IMR-90 (cell line): ENCODE results near the gene IER5. TPM values are rescaled to one million over a fixed set of nuclear protein-coding genes. Genes with fewer than 3 reads are reported as not detected.

Experiments used
- ATAC-seq: fragments of 200-7000 bp; cut with Tn5 transposase; 2 replicates; pipeline ENCODE4 v1.9.1; 2020; ENCODE audit warnings: low read depth, mild to moderate bottlenecking, moderate library complexity
- BruUV-seq: library from RNA; stranded (reverse); fragments of 400-500 nt; replicated peaks from 2 replicates; lab custom pipeline; 2021; lab: Mats Ljungman, UMichigan
- CTCF ChIA-PET: fragments of 300-600 bp; formaldehyde crosslinking; extraction: SDS; loops from one replicate; lab custom pipeline; 2021; ENCODE audit warnings: antibody characterized with exemption; lab: Yijun Ruan, JAX
- POLR2A ChIA-PET: fragments of 300-600 bp; sonication (Branson Sonifier 250); formaldehyde crosslinking; loops from one replicate; lab custom pipeline; 2022; ENCODE audit warnings: antibody characterized with exemption; ENCODE audit not compliant: unreplicated experiment; lab: Charles Lee
- DNase-seq: peaks from one replicate; pipeline ENCODE4 v3.0.0; 2013
- H2AFZ ChIP-seq: replicated peaks from 2 replicates; pipeline ENCODE3; 2013; ENCODE audit warnings: low read length, mild to moderate bottlenecking; ENCODE audit not compliant: poor library complexity
- H2AK5ac ChIP-seq: 2 replicates; pipeline ENCODE4 v1.6.1; 2013; ENCODE audit warnings: low read depth, low read length, inconsistent platforms
- H2AK9ac ChIP-seq: replicated peaks from 2 replicates; pipeline ENCODE3; 2013; ENCODE audit warnings: mild to moderate bottlenecking, low read depth, low read length, moderate library complexity; ENCODE audit not compliant: poor library complexity
- H2BK120ac ChIP-seq: 2 replicates; pipeline ENCODE4 v1.6.1; 2013; ENCODE audit warnings: low read depth, low read length, inconsistent platforms
- H2BK15ac ChIP-seq: 3 replicates; pipeline ENCODE4 v1.6.1; 2013; ENCODE audit warnings: low read depth, low read length, inconsistent platforms
- H2BK20ac ChIP-seq: 2 replicates; pipeline ENCODE4 v1.6.1; 2013; ENCODE audit warnings: low read depth, mild to moderate bottlenecking, inconsistent platforms, low read length, moderate library complexity
- H2BK5ac ChIP-seq: 2 replicates; pipeline ENCODE4 v1.6.1; 2013; ENCODE audit warnings: mild to moderate bottlenecking, low read depth, low read length, inconsistent platforms; ENCODE audit not compliant: poor library complexity, severe bottlenecking
- H3K14ac ChIP-seq: replicated peaks from 2 replicates; pipeline ENCODE4 v1.6.1; 2013; ENCODE audit warnings: low read depth, low read length, inconsistent platforms
- H3K18ac ChIP-seq: 2 replicates; pipeline ENCODE4 v1.6.1; 2013; ENCODE audit warnings: low read depth, low read length, control low read depth
- H3K23ac ChIP-seq: 2 replicates; pipeline ENCODE4 v1.6.1; 2013; ENCODE audit warnings: low read depth, low read length, inconsistent platforms
- H3K27ac ChIP-seq: 2 replicates; pipeline ENCODE4 v1.5.1; 2013; ENCODE audit warnings: mild to moderate bottlenecking, control low read depth, low read length; ENCODE audit not compliant: insufficient read depth
- H3K27me3 ChIP-seq: 2 replicates; pipeline ENCODE4 v1.6.1; 2013; ENCODE audit warnings: low read length; ENCODE audit not compliant: control insufficient read depth, insufficient read depth
- H3K36me3 ChIP-seq: 2 replicates; pipeline ENCODE4 v1.6.1; 2013; ENCODE audit warnings: low read length, mixed read lengths; ENCODE audit not compliant: control insufficient read depth, insufficient read depth
- H3K4ac ChIP-seq: 2 replicates; pipeline ENCODE4 v1.6.1; 2013; ENCODE audit warnings: low read depth, low read length, inconsistent platforms
- H3K4me1 ChIP-seq: 2 replicates; pipeline ENCODE4 v1.6.1; 2013; ENCODE audit warnings: low read length, mixed read lengths; ENCODE audit not compliant: control insufficient read depth, insufficient read depth
- H3K4me2 ChIP-seq: 2 replicates; pipeline ENCODE4 v1.6.1; 2013; ENCODE audit warnings: low read depth, mild to moderate bottlenecking, control low read depth, low read length, moderate library complexity
- H3K4me3 ChIP-seq: 2 replicates; pipeline ENCODE4 v1.5.1; 2013; ENCODE audit warnings: low read depth, mild to moderate bottlenecking, control low read depth, low read length, moderate library complexity; ENCODE audit not compliant: insufficient read depth
- H3K56ac ChIP-seq: 2 replicates; pipeline ENCODE4 v1.6.1; 2013; ENCODE audit warnings: low read length, inconsistent platforms; ENCODE audit not compliant: insufficient read depth; ENCODE audit errors: extremely low read depth
- H3K79me1 ChIP-seq, 2 experiments: 2 replicates each; pipeline ENCODE4 v1.6.1; 2013; ENCODE audit warnings: low read length in 2 of 2, inconsistent platforms in 1 of 2, low read depth in 1 of 2
- H3K9ac ChIP-seq: 2 replicates; pipeline ENCODE4 v1.6.1; 2013; ENCODE audit warnings: low read depth, low read length, control low read depth
- H3K9me1 ChIP-seq: 2 replicates; pipeline ENCODE4 v1.6.1; 2013; ENCODE audit warnings: low read length, inconsistent platforms; ENCODE audit not compliant: insufficient read depth
- H3K9me3 ChIP-seq: 2 replicates; pipeline ENCODE4 v1.6.1; 2013; ENCODE audit warnings: low read length; ENCODE audit not compliant: control insufficient read depth, insufficient read depth
- H4K20me1 ChIP-seq: 2 replicates; pipeline ENCODE4 v1.6.1; 2013; ENCODE audit warnings: low read length, inconsistent platforms; ENCODE audit not compliant: insufficient read depth
- H4K5ac ChIP-seq: 2 replicates; pipeline ENCODE4 v1.6.1; 2013; ENCODE audit warnings: mild to moderate bottlenecking, low read depth, low read length, control low read depth
- H4K8ac ChIP-seq, 2 experiments: 2 replicates each; pipeline ENCODE4 v1.6.1; 2013; ENCODE audit warnings: low read depth in 2 of 2, low read length in 2 of 2, control low read depth in 1 of 2, inconsistent platforms in 1 of 2
- H4K91ac ChIP-seq: 2 replicates; pipeline ENCODE4 v1.6.1; 2013; ENCODE audit warnings: low read depth, low read length, inconsistent platforms; ENCODE audit not compliant: insufficient read depth
- BHLHE40 ChIP-seq: fragments of 150-350 bp; IDR thresholded peaks from 2 replicates; pipeline ENCODE4 v1.6.1; 2016; ENCODE audit warnings: mild to moderate bottlenecking, low read depth, low read length
- CEBPB ChIP-seq: IDR thresholded peaks from 2 replicates; pipeline ENCODE4 v1.6.1; 2012; ENCODE audit warnings: low read depth, low read length, improper control_type of control experiment
- CHD1 ChIP-seq: IDR thresholded peaks from 2 replicates; pipeline ENCODE4 v1.6.1; 2012; ENCODE audit warnings: low read depth, low read length, improper control_type of control experiment
- MAFK ChIP-seq: IDR thresholded peaks from 2 replicates; pipeline ENCODE4 v1.6.1; 2012; ENCODE audit warnings: low read depth, low read length, improper control_type of control experiment
- MXI1 ChIP-seq: IDR thresholded peaks from 2 replicates; pipeline ENCODE4 v1.6.1; 2012; ENCODE audit warnings: low read depth, mild to moderate bottlenecking, low read length, moderate library complexity, borderline replicate concordance
- NFE2L2 ChIP-seq: fragments of 150-350 bp; IDR thresholded peaks from 2 replicates; pipeline ENCODE4 v1.6.1; 2016; ENCODE audit warnings: low read depth, mild to moderate bottlenecking, low read length
- POLR2A ChIP-seq: IDR thresholded peaks from 2 replicates; pipeline ENCODE4 v1.6.1; 2012; ENCODE audit warnings: mild to moderate bottlenecking, low read depth, low read length
- RCOR1 ChIP-seq: IDR thresholded peaks from 2 replicates; pipeline ENCODE4 v1.6.1; 2012; ENCODE audit warnings: mild to moderate bottlenecking, low read length, improper control_type of control experiment; ENCODE audit not compliant: insufficient replicate concordance
- WGBS, 2 experiments: methylation state at CpG; one replicate each; pipeline versions ENCODE4 v1.1.5 to v1.1.7; 2013; ENCODE audit warnings: missing lambda C conversion rate in 2 of 2; ENCODE audit not compliant: insufficient read length in 1 of 2; ENCODE audit errors: extremely low coverage in 2 of 2; 5-methylcytosine and 5-hydroxymethylcytosine counted together
- dilution Hi-C: fragments of 300-500 bp; cut with HindIII; formaldehyde crosslinking; loops from one replicate; pipeline ENCODE4 v1.14.3; 2018; ENCODE audit warnings: low sequenced_read_pairs; ENCODE audit not compliant: unreplicated experiment
- in situ Hi-C: fragments of 300-500 bp; cut with MboI; formaldehyde crosslinking; loops from 3 replicates; pipeline ENCODE4 v1.14.3; 2019; ENCODE audit warnings: low sequenced_read_pairs, inconsistent platforms, mixed read lengths
- intact Hi-C: fragments of 100-400 bp; cut with micrococcal nuclease; formaldehyde crosslinking; loops from 2 replicates; pipeline ENCODE4 v1.10.0; 2022
- polyA plus RNA-seq, 3 experiments: library from polyadenylated mRNA; depleted of rRNA; stranded (reverse); fragments of >200 nt; gene quantifications; 2 replicates each; pipeline ENCODE4 v1.2.3, GENCODE V29; 2012; ENCODE audit warnings: low replicate concordance in 1 of 3
- total RNA-seq: library from RNA; depleted of rRNA; stranded (reverse); fragments of >200 nt; gene quantifications from 2 replicates; pipeline ENCODE4 v1.2.3, GENCODE V29; 2012
- TF ChIP-seq, protein P1 (sequence below): fragments of 150-350 bp; IDR thresholded peaks from 2 replicates; pipeline ENCODE4 v1.6.1; 2016; ENCODE audit warnings: low read depth, mild to moderate bottlenecking, low read length, moderate library complexity, borderline replicate concordance
- TF ChIP-seq, protein P2 (sequence below): fragments of 150-350 bp; IDR thresholded peaks from 2 replicates; pipeline ENCODE4 v1.6.1; 2017; ENCODE audit warnings: mild to moderate bottlenecking, antibody characterized with exemption, low read length, low read depth

The IER5 gene
- total and polyA plus RNA-seq, 2 of the 4 experiments (the other 2 are of a cell fraction): 15.8 to 27.1 TPM

DNA sequence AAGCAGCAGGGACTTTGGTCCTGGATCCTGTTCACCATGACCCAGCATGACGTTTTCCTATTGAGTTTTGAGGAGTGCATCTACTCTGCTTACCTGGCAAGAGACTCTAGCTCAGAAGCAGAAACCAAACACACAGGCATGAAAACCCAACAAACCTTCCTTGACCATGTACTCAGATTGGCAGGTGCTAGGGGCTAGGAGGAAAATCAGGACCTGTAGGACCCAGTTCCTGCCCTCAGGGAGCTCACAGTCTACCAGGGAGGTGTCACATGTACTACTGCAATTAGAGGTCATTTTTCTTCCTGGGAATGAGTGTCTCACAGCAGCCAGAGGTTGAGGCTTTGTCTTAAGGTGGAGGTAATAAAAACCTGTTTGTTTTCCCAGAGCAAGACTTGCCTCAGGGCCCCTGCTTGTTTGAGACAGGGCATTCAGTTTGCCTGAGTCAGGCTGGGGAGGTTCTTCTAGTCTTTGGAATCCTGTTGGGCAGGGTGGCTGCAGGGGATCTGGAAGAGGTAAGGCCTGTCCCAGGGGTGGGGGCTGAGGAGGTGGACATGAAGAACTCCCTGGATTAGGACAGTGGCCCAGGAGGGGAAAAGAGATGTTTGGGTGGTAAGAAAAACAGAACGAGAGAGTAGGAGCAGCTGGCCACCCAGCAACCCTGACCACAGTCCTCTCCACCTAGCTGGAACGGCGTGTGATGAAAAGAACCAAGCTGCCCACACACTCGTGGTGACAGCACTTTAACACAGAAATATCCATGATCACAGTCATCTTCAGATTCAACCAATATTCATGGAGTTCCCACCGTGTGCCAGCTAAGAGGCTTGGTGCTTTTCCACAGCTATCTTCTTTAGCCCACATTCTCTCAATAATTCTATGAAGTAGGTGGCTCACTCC is 30.8 kb downstream of the IER5 start:
- Histone ChIP-seq H3K9ac (no peak overlapping the region), H4K91ac (peak overlapping the region; percentile 27), H3K4me3 (no peak overlapping the region), H2AFZ (peak overlapping the region; percentile 34), H3K4ac (peak overlapping the region; percentile 53; the same call in 1 of the 2 replicates), H3K4me2 (no peak overlapping the region), H3K14ac (0 out of 2 replicates have a peak overlapping the region, but pooled peaks have one; percentile 59), H4K20me1 (no peaks in the 10 kb centered on the region), H4K5ac (no peak overlapping the region), H3K23ac (peak overlapping the region; percentile 44), H3K9me1 (peaks cover 14% of the 10 kb centered on the region; the same call in 1 of the 2 replicates), H2BK120ac (no peak overlapping the region; the same call in 1 of the 2 replicates), H3K18ac (peak overlapping the region; percentile 37; the same call in 1 of the 2 replicates), H2BK20ac (peak overlapping the region; percentile 57; the same call in 1 of the 2 replicates), H2BK15ac (peak overlapping the region; percentile 52; the same call in 1 of the 3 replicates), H2AK9ac (peak overlapping the region; percentile 87), H2BK5ac (no peak overlapping the region), H3K4me1 (peaks cover 16% of the 10 kb centered on the region), H3K9me3 (no peaks in the 10 kb centered on the region), H3K27me3 (no peaks in the 10 kb centered on the region), H3K36me3 (no peaks in the 10 kb centered on the region), H3K27ac (no peak overlapping the region), H3K56ac (no peak overlapping the region), H4K8ac (peak overlapping the region in 1 of 2 experiments; percentile 44; a peak in 1 of 4 replicates), H2AK5ac (peak overlapping the region; percentile 72), H3K79me1 (no peaks in the 10 kb centered on the region; a peak in 1 of 4 replicates)
- dilution Hi-C loops (no loop called here), intact Hi-C loops (no loop called here), in situ Hi-C loops (no loop called here)
- 52% methylated on average over 3 of the region's 6 CpGs; no CpG with 5 or more reads in 1 of the 2 experiments for WGBS, 2 experiments
- ChIA-PET CTCF (no interaction called here), POLR2A (interaction anchor here (0.5 kb wide), 1 partner anchor 12 kb away, joined by 3 read pairs; no protein-coding TSS in a partner anchor)
- ATAC-seq (peak; percentile 42; the same call in 1 of the 2 replicates), DNase-seq (no peak)
- TF ChIP-seq MAFK: no peak
- TF ChIP-seq RCOR1: no peak
- TF ChIP-seq MXI1: no peak
- TF ChIP-seq POLR2A: no peak
- no peak for TF ChIP-seq NFE2L2
- no peak for TF ChIP-seq BHLHE40
- no peak for TF ChIP-seq CHD1
- TF ChIP-seq, protein P1, sequence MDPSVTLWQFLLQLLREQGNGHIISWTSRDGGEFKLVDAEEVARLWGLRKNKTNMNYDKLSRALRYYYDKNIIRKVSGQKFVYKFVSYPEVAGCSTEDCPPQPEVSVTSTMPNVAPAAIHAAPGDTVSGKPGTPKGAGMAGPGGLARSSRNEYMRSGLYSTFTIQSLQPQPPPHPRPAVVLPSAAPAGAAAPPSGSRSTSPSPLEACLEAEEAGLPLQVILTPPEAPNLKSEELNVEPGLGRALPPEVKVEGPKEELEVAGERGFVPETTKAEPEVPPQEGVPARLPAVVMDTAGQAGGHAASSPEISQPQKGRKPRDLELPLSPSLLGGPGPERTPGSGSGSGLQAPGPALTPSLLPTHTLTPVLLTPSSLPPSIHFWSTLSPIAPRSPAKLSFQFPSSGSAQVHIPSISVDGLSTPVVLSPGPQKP: no peak
- TF ChIP-seq CEBPB: no peak
- TF ChIP-seq, protein P2, sequence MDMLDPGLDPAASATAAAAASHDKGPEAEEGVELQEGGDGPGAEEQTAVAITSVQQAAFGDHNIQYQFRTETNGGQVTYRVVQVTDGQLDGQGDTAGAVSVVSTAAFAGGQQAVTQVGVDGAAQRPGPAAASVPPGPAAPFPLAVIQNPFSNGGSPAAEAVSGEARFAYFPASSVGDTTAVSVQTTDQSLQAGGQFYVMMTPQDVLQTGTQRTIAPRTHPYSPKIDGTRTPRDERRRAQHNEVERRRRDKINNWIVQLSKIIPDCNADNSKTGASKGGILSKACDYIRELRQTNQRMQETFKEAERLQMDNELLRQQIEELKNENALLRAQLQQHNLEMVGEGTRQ: no peak
- no TSS peak for BruUV-seq
